Stimulated activated CD8-positive, alpha-beta memory T cell treated with anti-CD3 and anti-CD28 coated beads, Interleukin-2, amount 100 ng/mL, for 48 hours (primary cell): ENCODE results near the gene IFI6.
"Not testable (repeated sequence)": the region's sequence is repeated elsewhere in the genome, so short reads cannot be mapped to it uniquely, and the experiment has no call there.

Source experiments
- DNase-seq, 2 donors: peaks; one replicate each; pipeline ENCODE4 v3.0.0-alpha.2; 2020; ENCODE audit warnings: low read depth in 2 of 2

IFI6 gene

GRCh38 chr1:27628712-27629111, 43.3 kb downstream of the IFI6 start:
- no peak for DNase-seq

GRCh38 chr1:27627733-27628132, 44.3 kb downstream of the IFI6 start:
- DNase-seq, result not testable (repeated sequence)

GRCh38 chr1:27627061-27627460, 44.9 kb downstream of the IFI6 start:
- no peak for DNase-seq

- DNase-seq, result no peak
These were observed 45.7 kb downstream of the IFI6 start for GRCh38 chr1:27626031-27626935.

- DNase-seq, result no peak
These were observed 47.4 kb downstream of the IFI6 start for GRCh38 chr1:27624467-27625178.

GRCh38 chr1:27623327-27624212, 48.4 kb downstream of the IFI6 start:
- no peak for DNase-seq

GRCh38 chr1:27622828-27623227, 49.2 kb downstream of the IFI6 start:
- no peak for DNase-seq

GRCh38 chr1:27621051-27621920, 50.7 kb downstream of the IFI6 start:
- DNase-seq, result no peak

GRCh38 chr1:27619782-27620438, 52.1 kb downstream of the IFI6 start:
- DNase-seq, result not testable (repeated sequence)

- no peak for DNase-seq
These were observed 53.5 kb downstream of the IFI6 start for GRCh38 chr1:27618341-27619082.

- no peak for DNase-seq
These were observed 54.6 kb downstream of the IFI6 start for GRCh38 chr1:27617420-27617819.

- DNase-seq, result no peak
These were observed 55.6 kb downstream of the IFI6 start for GRCh38 chr1:27616441-27616840.
